WTC11 (cell line): ENCODE results near the gene GGACT. TPM values are rescaled to one million over a fixed set of nuclear protein-coding genes. Genes with fewer than 3 reads are reported as not detected.

Source experiments
- ATAC-seq: fragments of 200-7000 bp; cut with Tn5 transposase; 2 replicates; pipeline ENCODE4 v1.10.0; 2021; ENCODE audit warnings: mild to moderate bottlenecking, moderate library complexity
- Bru-seq: library from RNA; stranded (reverse); fragments of 400-500 nt; gene quantifications from one replicate; lab custom pipeline; 2021; lab: Mats Ljungman, UMichigan
- CTCF ChIA-PET: fragments of 300-600 bp; sonication (Branson Sonifier 250); formaldehyde crosslinking; loops from one replicate; lab custom pipeline; 2021; ENCODE audit warnings: antibody characterized with exemption; lab: Charles Lee
- POLR2A ChIA-PET: fragments of 350-600 bp; sonication (Branson Sonifier 250); formaldehyde crosslinking; loops from one replicate; lab custom pipeline; 2021; ENCODE audit warnings: antibody characterized with exemption; lab: Charles Lee
- DNase-seq: peaks from one replicate; pipeline ENCODE4 v3.0.0; 2021; ENCODE audit warnings: low spot score
- H3K27ac Mint-ChIP-seq: 2 replicates; pipeline ENCODE4 v1.8.0; 2021; ENCODE audit warnings: mixed read lengths
- H3K27me3 Mint-ChIP-seq: 2 replicates; pipeline ENCODE4 v1.8.0; 2021; ENCODE audit warnings: low read depth, mild to moderate bottlenecking, moderate library complexity, mixed read lengths
- H3K36me3 Mint-ChIP-seq: 2 replicates; pipeline ENCODE4 v1.8.0; 2021; ENCODE audit warnings: mixed read lengths
- H3K4me1 Mint-ChIP-seq: 2 replicates; pipeline ENCODE4 v1.8.0; 2022; ENCODE audit warnings: mixed read lengths
- H3K4me3 Mint-ChIP-seq: 2 replicates; pipeline ENCODE4 v1.8.0; 2021; ENCODE audit warnings: mild to moderate bottlenecking, moderate library complexity, mixed read lengths
- H3K9me3 Mint-ChIP-seq: 2 replicates; pipeline ENCODE4 v1.8.0; 2021; ENCODE audit warnings: mixed read lengths
- CBFB ChIP-seq: sonication (generic); formaldehyde crosslinking; IDR thresholded peaks from 2 replicates; pipeline ENCODE4 v1.8.1; 2022; ENCODE audit warnings: mild to moderate bottlenecking, low read depth, missing genetic modification reagents
- CREM ChIP-seq: sonication (generic); formaldehyde crosslinking; IDR thresholded peaks from 2 replicates; pipeline ENCODE4 v1.8.1; 2022; ENCODE audit warnings: mild to moderate bottlenecking, missing genetic modification reagents, moderate library complexity
- ESRRA ChIP-seq: sonication (generic); formaldehyde crosslinking; IDR thresholded peaks from 2 replicates; pipeline ENCODE4 v1.8.1; 2022; ENCODE audit warnings: mild to moderate bottlenecking, missing genetic modification reagents, borderline replicate concordance
- ETV6 ChIP-seq: sonication (generic); formaldehyde crosslinking; IDR thresholded peaks from 2 replicates; pipeline ENCODE4 v1.8.1; 2022; ENCODE audit warnings: mild to moderate bottlenecking, missing genetic modification reagents
- GABPB1 ChIP-seq: sonication (generic); formaldehyde crosslinking; IDR thresholded peaks from 2 replicates; pipeline ENCODE4 v1.8.1; 2023; ENCODE audit warnings: mild to moderate bottlenecking, missing genetic modification reagents
- HMGA2 ChIP-seq: fragments of 250-450 bp; sonication (Bioruptor Pico); IDR thresholded peaks from 2 replicates; pipeline ENCODE4 v1.4.0; 2021; ENCODE audit warnings: mild to moderate bottlenecking, moderate library complexity
- JAZF1 ChIP-seq: fragments of 250-450 bp; sonication (Bioruptor Pico); IDR thresholded peaks from 2 replicates; pipeline ENCODE4 v1.9.0; 2021; ENCODE audit warnings: moderate library complexity, mild to moderate bottlenecking, inconsistent platforms
- MXD4 ChIP-seq: fragments of 250-450 bp; sonication (Bioruptor Pico); IDR thresholded peaks from 2 replicates; pipeline ENCODE4 v1.8.0; 2021; ENCODE audit warnings: mild to moderate bottlenecking, moderate library complexity, borderline replicate concordance
- PRRX2 ChIP-seq: fragments of 250-450 bp; sonication (Bioruptor Pico); IDR thresholded peaks from 2 replicates; pipeline ENCODE4 v1.8.0; 2021; ENCODE audit warnings: mild to moderate bottlenecking
- ZBTB21 ChIP-seq: sonication (generic); formaldehyde crosslinking; IDR thresholded peaks from 2 replicates; pipeline ENCODE4 v1.8.1; 2023; ENCODE audit warnings: mild to moderate bottlenecking, missing genetic modification reagents, borderline replicate concordance
- ZNF138 ChIP-seq: sonication (generic); formaldehyde crosslinking; conservative IDR thresholded peaks from 2 replicates; pipeline ENCODE4 v1.8.1; 2022; ENCODE audit warnings: mild to moderate bottlenecking, moderate library complexity, missing genetic modification reagents
- ZNF219 ChIP-seq: sonication (generic); formaldehyde crosslinking; IDR thresholded peaks from 2 replicates; pipeline ENCODE4 v1.8.0; 2023; ENCODE audit warnings: missing genetic modification reagents, mild to moderate bottlenecking, borderline replicate concordance
- ZNF317 ChIP-seq: sonication (generic); formaldehyde crosslinking; IDR thresholded peaks from 2 replicates; pipeline ENCODE4 v1.8.1; 2023; ENCODE audit warnings: low read depth, mild to moderate bottlenecking, moderate library complexity, missing genetic modification reagents, borderline replicate concordance
- ZNF416 ChIP-seq: fragments of 250-450 bp; sonication (Bioruptor Pico); IDR thresholded peaks from 2 replicates; pipeline ENCODE4 v1.9.0; 2021; ENCODE audit warnings: mild to moderate bottlenecking, inconsistent platforms
- long read RNA-seq, 3 experiments: library from RNA in 1 of 3; library from capped mRNA in 1 of 3; library from polyadenylated mRNA in 1 of 3; unstranded in 2 of 3; stranded (forward) in 1 of 3; transcript quantifications; one replicate each; pipeline ENCODE4 v2.0.0, GENCODE V29; 2021
- total RNA-seq: library from RNA; stranded (reverse); gene quantifications from 3 replicates; pipeline ENCODE4 v1.2.3, GENCODE V29; 2021
- TF ChIP-seq, protein P1 (sequence below): sonication (generic); formaldehyde crosslinking; IDR thresholded peaks from 2 replicates; pipeline ENCODE4 v1.8.0; 2022; ENCODE audit warnings: mild to moderate bottlenecking, missing genetic modification reagents
- TF ChIP-seq, protein P2 (sequence below): fragments of 250-450 bp; sonication (Bioruptor Pico); IDR thresholded peaks from 2 replicates; pipeline ENCODE4 v1.9.0; 2021; ENCODE audit warnings: mild to moderate bottlenecking
- TF ChIP-seq, protein P3 (sequence below): sonication (generic); formaldehyde crosslinking; IDR thresholded peaks from 2 replicates; pipeline ENCODE4 v1.8.0; 2023; ENCODE audit warnings: mild to moderate bottlenecking, missing genetic modification reagents
- TF ChIP-seq, protein P4 (sequence below): fragments of 250-450 bp; sonication (Bioruptor Pico); IDR thresholded peaks from 2 replicates; pipeline ENCODE4 v1.9.0; 2021; ENCODE audit warnings: mild to moderate bottlenecking, borderline replicate concordance
- TF ChIP-seq, protein P5 (sequence below): sonication (generic); formaldehyde crosslinking; IDR thresholded peaks from 2 replicates; pipeline ENCODE4 v1.8.1; 2023; ENCODE audit warnings: mild to moderate bottlenecking, missing genetic modification reagents
- TF ChIP-seq, protein P6 (sequence below): sonication (generic); formaldehyde crosslinking; conservative IDR thresholded peaks from 2 replicates; pipeline ENCODE4 v1.8.1; 2023; ENCODE audit warnings: mild to moderate bottlenecking, low read depth, missing genetic modification reagents, moderate library complexity

GGACT gene
- total RNA-seq: 2.4 to 3.8 TPM (median 2.5 TPM) in 3 replicates
- Bru-seq, nascent RNA: percentile 43 among the genes with signal in this experiment
- long read RNA-seq, experiment 1, partial matches to known transcripts: 0 of 6 reads
- long read RNA-seq, experiment 1, other reads (novel, unspliced or antisense): 3 of 6 reads
- long read RNA-seq, experiment 2, partial matches to known transcripts: 0 of 2 reads
- long read RNA-seq, experiment 2, other reads (novel, unspliced or antisense): 2 of 2 reads
- long read RNA-seq, experiment 3: 0 reads

DNA sequence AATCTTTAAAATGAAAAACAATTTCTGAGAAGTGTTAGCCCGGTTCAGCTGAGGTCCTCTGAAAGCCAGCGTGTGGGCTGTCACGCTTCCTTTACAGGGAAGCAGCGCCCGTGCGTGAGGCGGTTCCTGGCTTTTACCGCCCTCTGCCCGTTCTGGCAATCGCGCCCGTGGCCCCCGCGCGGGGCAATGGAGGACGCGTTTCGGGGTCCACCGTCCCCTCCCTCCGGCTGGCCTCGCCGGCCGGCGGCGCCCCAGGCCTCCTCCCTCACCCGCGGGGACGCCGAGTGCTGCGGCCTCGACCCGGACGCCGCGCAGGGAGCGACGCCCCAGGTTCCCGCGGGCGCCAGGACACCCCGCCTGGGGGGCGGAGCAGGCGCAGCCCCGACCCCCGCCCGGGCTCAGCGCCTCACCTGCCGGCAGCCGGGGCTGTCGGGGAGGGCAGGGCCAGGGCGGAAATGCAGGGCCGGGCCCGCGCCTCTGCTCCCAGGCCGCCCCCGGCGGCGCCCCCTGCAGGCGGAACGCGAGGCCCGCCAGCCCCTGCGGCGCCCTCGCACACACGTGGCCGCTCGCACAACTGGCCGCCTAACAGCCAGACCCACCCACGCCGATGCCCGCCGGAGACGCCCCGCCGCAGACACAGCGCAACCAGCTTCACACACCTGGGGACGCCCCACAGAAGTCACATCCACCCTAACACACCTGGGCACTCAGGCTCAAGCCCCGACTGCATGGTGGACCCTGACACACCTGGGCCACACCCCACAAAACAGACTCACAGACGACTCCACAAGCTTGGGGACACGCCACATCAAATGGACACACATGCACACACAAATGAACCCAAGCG lies at the start of gene GGACT:
Gene GGACT (minus strand): TSS at position 459 of the 847 bp plus-strand sequence. CDS start 56,198 bp downstream, outside the sequence.
- DNase-seq: peak; percentile 82
- ATAC-seq: peak; percentile 96
- Mint-ChIP-seq H3K4me1 (peaks cover 7% of the 10 kb centered on the region; the same call in 1 of the 2 replicates), H3K9me3 (peaks cover 5% of the 10 kb centered on the region; the same call in 1 of the 2 replicates), H3K36me3 (no peaks in the 10 kb centered on the region), H3K27me3 (peaks cover 13% of the 10 kb centered on the region), H3K4me3 (peak within 1 kb of the TSS; percentile 68), H3K27ac (no peak within 1 kb of the TSS)
- ChIA-PET CTCF (interaction anchor here (0.8 to 1.1 kb wide), 4 partner anchors 10 to 75 kb away, joined by 3 to 8 read pairs (median 5); no protein-coding TSS in a partner anchor), POLR2A (interaction anchor here (0.6 kb wide), 1 partner anchor 955 kb away, joined by 9 read pairs; no protein-coding TSS in a partner anchor)
- TF ChIP-seq CBFB (CRISPR knock-in tag) (0 out of 2 replicates have a peak, but pooled peaks have one; percentile 90), MXD4 (no peak), ETV6 (CRISPR knock-in tag) (peak; percentile 96), ESRRA (CRISPR knock-in tag) (peak; percentile 91; the same call in 1 of the 2 replicates), CREM (peak; percentile 89), ZBTB21 (CRISPR knock-in tag) (no peak), ZNF219 (CRISPR knock-in tag) (peak; percentile 89), ZNF317 (CRISPR knock-in tag) (peak; percentile 59; the same call in 1 of the 2 replicates), HMGA2 (CRISPR knock-in tag) (no peak), JAZF1 (CRISPR knock-in tag) (no peak), ZNF416 (CRISPR knock-in tag) (no peak), ZNF138 (CRISPR knock-in tag) (peak; percentile 93), PRRX2 (CRISPR knock-in tag) (0 out of 2 replicates have a peak, but pooled peaks have one; percentile 58), GABPB1 (CRISPR knock-in tag) (no peak)
- TF ChIP-seq, protein P1, sequence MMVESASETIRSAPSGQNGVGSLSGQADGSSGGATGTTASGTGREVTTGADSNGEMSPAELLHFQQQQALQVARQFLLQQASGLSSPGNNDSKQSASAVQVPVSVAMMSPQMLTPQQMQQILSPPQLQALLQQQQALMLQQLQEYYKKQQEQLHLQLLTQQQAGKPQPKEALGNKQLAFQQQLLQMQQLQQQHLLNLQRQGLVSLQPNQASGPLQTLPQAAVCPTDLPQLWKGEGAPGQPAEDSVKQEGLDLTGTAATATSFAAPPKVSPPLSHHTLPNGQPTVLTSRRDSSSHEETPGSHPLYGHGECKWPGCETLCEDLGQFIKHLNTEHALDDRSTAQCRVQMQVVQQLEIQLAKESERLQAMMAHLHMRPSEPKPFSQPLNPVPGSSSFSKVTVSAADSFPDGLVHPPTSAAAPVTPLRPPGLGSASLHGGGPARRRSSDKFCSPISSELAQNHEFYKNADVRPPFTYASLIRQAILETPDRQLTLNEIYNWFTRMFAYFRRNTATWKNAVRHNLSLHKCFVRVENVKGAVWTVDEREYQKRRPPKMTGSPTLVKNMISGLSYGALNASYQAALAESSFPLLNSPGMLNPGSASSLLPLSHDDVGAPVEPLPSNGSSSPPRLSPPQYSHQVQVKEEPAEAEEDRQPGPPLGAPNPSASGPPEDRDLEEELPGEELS: peak; percentile 90; the same call in 1 of the 2 replicates
- TF ChIP-seq, protein P2, sequence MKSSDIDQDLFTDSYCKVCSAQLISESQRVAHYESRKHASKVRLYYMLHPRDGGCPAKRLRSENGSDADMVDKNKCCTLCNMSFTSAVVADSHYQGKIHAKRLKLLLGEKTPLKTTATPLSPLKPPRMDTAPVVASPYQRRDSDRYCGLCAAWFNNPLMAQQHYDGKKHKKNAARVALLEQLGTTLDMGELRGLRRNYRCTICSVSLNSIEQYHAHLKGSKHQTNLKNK (CRISPR knock-in tag): no peak
- TF ChIP-seq, protein P3, sequence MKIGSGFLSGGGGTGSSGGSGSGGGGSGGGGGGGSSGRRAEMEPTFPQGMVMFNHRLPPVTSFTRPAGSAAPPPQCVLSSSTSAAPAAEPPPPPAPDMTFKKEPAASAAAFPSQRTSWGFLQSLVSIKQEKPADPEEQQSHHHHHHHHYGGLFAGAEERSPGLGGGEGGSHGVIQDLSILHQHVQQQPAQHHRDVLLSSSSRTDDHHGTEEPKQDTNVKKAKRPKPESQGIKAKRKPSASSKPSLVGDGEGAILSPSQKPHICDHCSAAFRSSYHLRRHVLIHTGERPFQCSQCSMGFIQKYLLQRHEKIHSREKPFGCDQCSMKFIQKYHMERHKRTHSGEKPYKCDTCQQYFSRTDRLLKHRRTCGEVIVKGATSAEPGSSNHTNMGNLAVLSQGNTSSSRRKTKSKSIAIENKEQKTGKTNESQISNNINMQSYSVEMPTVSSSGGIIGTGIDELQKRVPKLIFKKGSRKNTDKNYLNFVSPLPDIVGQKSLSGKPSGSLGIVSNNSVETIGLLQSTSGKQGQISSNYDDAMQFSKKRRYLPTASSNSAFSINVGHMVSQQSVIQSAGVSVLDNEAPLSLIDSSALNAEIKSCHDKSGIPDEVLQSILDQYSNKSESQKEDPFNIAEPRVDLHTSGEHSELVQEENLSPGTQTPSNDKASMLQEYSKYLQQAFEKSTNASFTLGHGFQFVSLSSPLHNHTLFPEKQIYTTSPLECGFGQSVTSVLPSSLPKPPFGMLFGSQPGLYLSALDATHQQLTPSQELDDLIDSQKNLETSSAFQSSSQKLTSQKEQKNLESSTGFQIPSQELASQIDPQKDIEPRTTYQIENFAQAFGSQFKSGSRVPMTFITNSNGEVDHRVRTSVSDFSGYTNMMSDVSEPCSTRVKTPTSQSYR (CRISPR knock-in tag): 0 out of 2 replicates have a peak, but pooled peaks have one; percentile 46
- TF ChIP-seq, protein P4, sequence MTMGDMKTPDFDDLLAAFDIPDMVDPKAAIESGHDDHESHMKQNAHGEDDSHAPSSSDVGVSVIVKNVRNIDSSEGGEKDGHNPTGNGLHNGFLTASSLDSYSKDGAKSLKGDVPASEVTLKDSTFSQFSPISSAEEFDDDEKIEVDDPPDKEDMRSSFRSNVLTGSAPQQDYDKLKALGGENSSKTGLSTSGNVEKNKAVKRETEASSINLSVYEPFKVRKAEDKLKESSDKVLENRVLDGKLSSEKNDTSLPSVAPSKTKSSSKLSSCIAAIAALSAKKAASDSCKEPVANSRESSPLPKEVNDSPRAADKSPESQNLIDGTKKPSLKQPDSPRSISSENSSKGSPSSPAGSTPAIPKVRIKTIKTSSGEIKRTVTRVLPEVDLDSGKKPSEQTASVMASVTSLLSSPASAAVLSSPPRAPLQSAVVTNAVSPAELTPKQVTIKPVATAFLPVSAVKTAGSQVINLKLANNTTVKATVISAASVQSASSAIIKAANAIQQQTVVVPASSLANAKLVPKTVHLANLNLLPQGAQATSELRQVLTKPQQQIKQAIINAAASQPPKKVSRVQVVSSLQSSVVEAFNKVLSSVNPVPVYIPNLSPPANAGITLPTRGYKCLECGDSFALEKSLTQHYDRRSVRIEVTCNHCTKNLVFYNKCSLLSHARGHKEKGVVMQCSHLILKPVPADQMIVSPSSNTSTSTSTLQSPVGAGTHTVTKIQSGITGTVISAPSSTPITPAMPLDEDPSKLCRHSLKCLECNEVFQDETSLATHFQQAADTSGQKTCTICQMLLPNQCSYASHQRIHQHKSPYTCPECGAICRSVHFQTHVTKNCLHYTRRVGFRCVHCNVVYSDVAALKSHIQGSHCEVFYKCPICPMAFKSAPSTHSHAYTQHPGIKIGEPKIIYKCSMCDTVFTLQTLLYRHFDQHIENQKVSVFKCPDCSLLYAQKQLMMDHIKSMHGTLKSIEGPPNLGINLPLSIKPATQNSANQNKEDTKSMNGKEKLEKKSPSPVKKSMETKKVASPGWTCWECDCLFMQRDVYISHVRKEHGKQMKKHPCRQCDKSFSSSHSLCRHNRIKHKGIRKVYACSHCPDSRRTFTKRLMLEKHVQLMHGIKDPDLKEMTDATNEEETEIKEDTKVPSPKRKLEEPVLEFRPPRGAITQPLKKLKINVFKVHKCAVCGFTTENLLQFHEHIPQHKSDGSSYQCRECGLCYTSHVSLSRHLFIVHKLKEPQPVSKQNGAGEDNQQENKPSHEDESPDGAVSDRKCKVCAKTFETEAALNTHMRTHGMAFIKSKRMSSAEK (CRISPR knock-in tag): no peak
- TF ChIP-seq, protein P5, sequence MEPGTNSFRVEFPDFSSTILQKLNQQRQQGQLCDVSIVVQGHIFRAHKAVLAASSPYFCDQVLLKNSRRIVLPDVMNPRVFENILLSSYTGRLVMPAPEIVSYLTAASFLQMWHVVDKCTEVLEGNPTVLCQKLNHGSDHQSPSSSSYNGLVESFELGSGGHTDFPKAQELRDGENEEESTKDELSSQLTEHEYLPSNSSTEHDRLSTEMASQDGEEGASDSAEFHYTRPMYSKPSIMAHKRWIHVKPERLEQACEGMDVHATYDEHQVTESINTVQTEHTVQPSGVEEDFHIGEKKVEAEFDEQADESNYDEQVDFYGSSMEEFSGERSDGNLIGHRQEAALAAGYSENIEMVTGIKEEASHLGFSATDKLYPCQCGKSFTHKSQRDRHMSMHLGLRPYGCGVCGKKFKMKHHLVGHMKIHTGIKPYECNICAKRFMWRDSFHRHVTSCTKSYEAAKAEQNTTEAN: peak; percentile 92; the same call in 1 of the 2 replicates
- TF ChIP-seq, protein P6, sequence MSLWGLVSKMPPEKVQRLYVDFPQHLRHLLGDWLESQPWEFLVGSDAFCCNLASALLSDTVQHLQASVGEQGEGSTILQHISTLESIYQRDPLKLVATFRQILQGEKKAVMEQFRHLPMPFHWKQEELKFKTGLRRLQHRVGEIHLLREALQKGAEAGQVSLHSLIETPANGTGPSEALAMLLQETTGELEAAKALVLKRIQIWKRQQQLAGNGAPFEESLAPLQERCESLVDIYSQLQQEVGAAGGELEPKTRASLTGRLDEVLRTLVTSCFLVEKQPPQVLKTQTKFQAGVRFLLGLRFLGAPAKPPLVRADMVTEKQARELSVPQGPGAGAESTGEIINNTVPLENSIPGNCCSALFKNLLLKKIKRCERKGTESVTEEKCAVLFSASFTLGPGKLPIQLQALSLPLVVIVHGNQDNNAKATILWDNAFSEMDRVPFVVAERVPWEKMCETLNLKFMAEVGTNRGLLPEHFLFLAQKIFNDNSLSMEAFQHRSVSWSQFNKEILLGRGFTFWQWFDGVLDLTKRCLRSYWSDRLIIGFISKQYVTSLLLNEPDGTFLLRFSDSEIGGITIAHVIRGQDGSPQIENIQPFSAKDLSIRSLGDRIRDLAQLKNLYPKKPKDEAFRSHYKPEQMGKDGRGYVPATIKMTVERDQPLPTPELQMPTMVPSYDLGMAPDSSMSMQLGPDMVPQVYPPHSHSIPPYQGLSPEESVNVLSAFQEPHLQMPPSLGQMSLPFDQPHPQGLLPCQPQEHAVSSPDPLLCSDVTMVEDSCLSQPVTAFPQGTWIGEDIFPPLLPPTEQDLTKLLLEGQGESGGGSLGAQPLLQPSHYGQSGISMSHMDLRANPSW (CRISPR knock-in tag): no peak; the same call in 1 of the 2 replicates
